CD14-positive monocyte (primary cell): ENCODE measurements around the gene MDFIC. TPM values are rescaled to one million over a fixed set of nuclear protein-coding genes. Genes with fewer than 3 reads are reported as not detected.

Source experiments
- DNase-seq, 3 donors: peaks; one replicate each; pipeline ENCODE4 v3.0.0-alpha.2; 2011 to 2022
- H2AFZ ChIP-seq: 2 replicates; pipeline ENCODE4 v1.6.0; 2012; ENCODE audit warnings: mild to moderate bottlenecking, low read depth, low read length, inconsistent platforms; ENCODE audit not compliant: insufficient read depth, poor library complexity, severe bottlenecking
- H3K27ac ChIP-seq, 2 donors: 1 replicate in 1 of 2; 2 replicates in 1 of 2; pipeline ENCODE4 v1.5.1; 2012 to 2013; ENCODE audit warnings: low read length in 2 of 2, control low read depth in 1 of 2, inconsistent platforms in 1 of 2, low read depth in 1 of 2, mild to moderate bottlenecking in 1 of 2
- H3K27me3 ChIP-seq, 2 donors: one replicate each; pipeline versions ENCODE4 v1.6.0 to v1.6.1; 2011 to 2013; ENCODE audit warnings: low read length in 2 of 2; ENCODE audit not compliant: control insufficient read depth in 2 of 2, insufficient read depth in 2 of 2
- H3K36me3 ChIP-seq, 2 donors: replicated peaks in 1 of 2; 1 replicate in 1 of 2; 2 replicates in 1 of 2; pipeline versions ENCODE4 v1.5.1 to v1.6.1; 2012 to 2013; ENCODE audit warnings: low read length in 2 of 2, control low read depth in 1 of 2, inconsistent platforms in 1 of 2, mild to moderate bottlenecking in 1 of 2; ENCODE audit not compliant: insufficient read depth in 2 of 2, control insufficient read depth in 1 of 2
- H3K4me1 ChIP-seq, 2 donors: 1 replicate in 1 of 2; 2 replicates in 1 of 2; pipeline versions ENCODE4 v1.5.1 to v1.6.1; 2012 to 2013; ENCODE audit warnings: low read length in 2 of 2, control low read depth in 1 of 2, inconsistent platforms in 1 of 2, mild to moderate bottlenecking in 1 of 2, moderate library complexity in 1 of 2; ENCODE audit not compliant: insufficient read depth in 2 of 2, control insufficient read depth in 1 of 2
- H3K4me2 ChIP-seq: replicated peaks from 2 replicates; pipeline ENCODE3; 2012; ENCODE audit warnings: low read length, moderate library complexity, mild to moderate bottlenecking; ENCODE audit not compliant: poor library complexity, severe bottlenecking; ENCODE audit errors: extremely low read depth
- H3K4me3 ChIP-seq, 3 experiments: fragments of 200-600 bp in 1 of 3; sonication (generic) in 1 of 3; replicated peaks in 1 of 3; 1 replicate in 2 of 3; 2 replicates in 1 of 3; pipeline ENCODE4 v1.5.1; 2011 to 2013; ENCODE audit warnings: low read length in 3 of 3, mild to moderate bottlenecking in 3 of 3, control low read depth in 2 of 3, low read depth in 2 of 3, inconsistent platforms in 1 of 3, moderate library complexity in 1 of 3
- H3K79me2 ChIP-seq: 2 replicates; pipeline ENCODE4 v1.6.0; 2012; ENCODE audit warnings: mild to moderate bottlenecking, control low read depth, inconsistent platforms, low read length, moderate library complexity; ENCODE audit not compliant: insufficient read depth
- H3K9ac ChIP-seq: 2 replicates; pipeline ENCODE4 v1.6.0; 2017; ENCODE audit warnings: low read length, mild to moderate bottlenecking; ENCODE audit not compliant: insufficient read depth, poor library complexity, severe bottlenecking
- H3K9me3 ChIP-seq, 2 donors: replicated peaks in 1 of 2; 1 replicate in 1 of 2; 2 replicates in 1 of 2; pipeline versions ENCODE4 v1.5.1 to v1.6.1; 2012 to 2013; ENCODE audit warnings: low read length in 2 of 2, control low read depth in 1 of 2; ENCODE audit not compliant: control insufficient read depth in 1 of 2, insufficient read depth in 1 of 2
- H4K20me1 ChIP-seq: 2 replicates; pipeline ENCODE4 v1.6.0; 2012; ENCODE audit warnings: mild to moderate bottlenecking, low read length, control low read depth, moderate library complexity; ENCODE audit not compliant: insufficient read depth
- H3K27ac Mint-ChIP-seq, 7 donors: one replicate each; pipeline ENCODE4 v1.8.0; 2020; ENCODE audit warnings: mild to moderate bottlenecking in 7 of 7, mixed read lengths in 7 of 7, moderate library complexity in 6 of 7, inconsistent platforms in 2 of 7
- H3K27me3 Mint-ChIP-seq, 3 donors: one replicate each; pipeline ENCODE4 v1.8.0; 2021 to 2022; ENCODE audit warnings: low read depth in 3 of 3, mild to moderate bottlenecking in 3 of 3, mixed read lengths in 3 of 3, moderate library complexity in 3 of 3, inconsistent platforms in 1 of 3
- H3K36me3 Mint-ChIP-seq, 2 donors: one replicate each; pipeline ENCODE4 v1.8.0; 2020; ENCODE audit warnings: mixed read lengths in 2 of 2, inconsistent platforms in 1 of 2, mild to moderate bottlenecking in 1 of 2
- H3K4me1 Mint-ChIP-seq: one replicate; pipeline ENCODE4 v1.8.0; 2020; ENCODE audit warnings: mild to moderate bottlenecking, mixed read lengths
- H3K4me3 Mint-ChIP-seq, 2 donors: one replicate each; pipeline ENCODE4 v1.8.0; 2020; ENCODE audit warnings: mild to moderate bottlenecking in 2 of 2, mixed read lengths in 2 of 2, moderate library complexity in 1 of 2
- H3K9me3 Mint-ChIP-seq, 7 donors: one replicate each; pipeline ENCODE4 v1.8.0; 2020 to 2022; ENCODE audit warnings: mixed read lengths in 7 of 7, mild to moderate bottlenecking in 6 of 7, moderate library complexity in 6 of 7, inconsistent platforms in 2 of 7
- CTCF ChIP-seq: fragments of 200-600 bp; IDR thresholded peaks from one replicate; pipeline ENCODE4 v1.8.0; 2022; ENCODE audit warnings: antibody characterized with exemption, mild to moderate bottlenecking
- WGBS: methylation state at CpG from one replicate; pipeline ENCODE4 v1.1.5; 2013; ENCODE audit warnings: missing lambda C conversion rate; ENCODE audit not compliant: insufficient coverage; 5-methylcytosine and 5-hydroxymethylcytosine counted together
- intact Hi-C, 2 donors: fragments of 100-400 bp; cut with micrococcal nuclease; formaldehyde crosslinking; loops; one replicate each; pipeline versions ENCODE4 v1.15.0 to v1.15.1; 2023
- polyA plus RNA-seq, 3 donors: library from polyadenylated mRNA; depleted of rRNA in 1 of 3; unstranded in 2 of 3; stranded (reverse) in 1 of 3; fragments of 300-500 nt in 2 of 3; fragments of >200 nt in 1 of 3; fragmentation: Illumina TruSeq in 2 of 3; gene quantifications; 1 replicate in 2 of 3; 2 replicates in 1 of 3; pipeline ENCODE4 v1.2.3, GENCODE V29; 2012 to 2021

MDFIC gene
- polyA plus RNA-seq, 3 donors = 13.0 to 30.0 (median 19.9) TPM

GRCh38 chr7:114949231-114949630, 27.3 kb downstream of the MDFIC start:
- peaks cover 11 to 30% of the 10 kb centered on the region in 2 donors for H3K36me3 ChIP-seq
- H3K4me1 ChIP-seq = peaks cover 4 to 7% of the 10 kb centered on the region in 2 donors
- peaks cover 26% of the 10 kb centered on the region for H3K4me1 Mint-ChIP-seq
- no peaks in the 10 kb centered on the region for H3K9me3 ChIP-seq
- no CpG with 5 or more reads among the region's 1 CpG for WGBS
- H3K4me2 ChIP-seq = no peak overlapping the region
- no peaks in the 10 kb centered on the region for H3K27me3 ChIP-seq
- H3K36me3 Mint-ChIP-seq = peaks cover 31 to 41% of the 10 kb centered on the region in 2 donors
- H3K27ac Mint-ChIP-seq = no peak overlapping the region
- no peak for DNase-seq
- H3K4me3 ChIP-seq = no peak overlapping the region
- no peak overlapping the region for H2AFZ ChIP-seq
- intact Hi-C loops = no loop called here
- peaks cover 0 to 1% (median 0%) of the 10 kb centered on the region in 7 donors for H3K9me3 Mint-ChIP-seq
- H3K79me2 ChIP-seq = peaks cover 68% of the 10 kb centered on the region
- H3K27me3 Mint-ChIP-seq = no peaks in the 10 kb centered on the region
- no peak overlapping the region for H3K27ac ChIP-seq
- no peak overlapping the region for H3K9ac ChIP-seq
- TF ChIP-seq CTCF = no peak
- no peaks in the 10 kb centered on the region for H4K20me1 ChIP-seq
- no peak overlapping the region for H3K4me3 Mint-ChIP-seq

- Histone ChIP-seq H2AFZ (no peak overlapping the region), H3K36me3 (peaks cover 0 to 5% of the 10 kb centered on the region in 2 donors), H3K9ac (no peak overlapping the region), H3K4me3 (no peak overlapping the region), H3K27ac (no peak overlapping the region), H4K20me1 (no peaks in the 10 kb centered on the region), H3K79me2 (peaks cover 75% of the 10 kb centered on the region), H3K9me3 (no peaks in the 10 kb centered on the region), H3K4me2 (no peak overlapping the region), H3K4me1 (peaks cover 15 to 18% of the 10 kb centered on the region in 2 donors), H3K27me3 (no peaks in the 10 kb centered on the region)
- H3K4me3 Mint-ChIP-seq = no peak overlapping the region
- WGBS = 100% methylated on average over 2 of the region's 3 CpGs
- peak overlapping the region in 1 of 7 donors; percentile 77 for H3K27ac Mint-ChIP-seq
- intact Hi-C loops = no loop called here
- TF ChIP-seq CTCF = no peak
- H3K27me3 Mint-ChIP-seq = no peaks in the 10 kb centered on the region
- H3K36me3 Mint-ChIP-seq = peaks cover 25 to 32% of the 10 kb centered on the region in 2 donors
- peaks cover 36% of the 10 kb centered on the region for H3K4me1 Mint-ChIP-seq
- DNase-seq = no peak
- H3K9me3 Mint-ChIP-seq = peaks cover 0 to 1% (median 0%) of the 10 kb centered on the region in 7 donors
Measured at GRCh38 chr7:114952296-114952695, 30.4 kb downstream of the MDFIC start.
